Measurements from ENCODE around the gene LGALS4.

DNA sequence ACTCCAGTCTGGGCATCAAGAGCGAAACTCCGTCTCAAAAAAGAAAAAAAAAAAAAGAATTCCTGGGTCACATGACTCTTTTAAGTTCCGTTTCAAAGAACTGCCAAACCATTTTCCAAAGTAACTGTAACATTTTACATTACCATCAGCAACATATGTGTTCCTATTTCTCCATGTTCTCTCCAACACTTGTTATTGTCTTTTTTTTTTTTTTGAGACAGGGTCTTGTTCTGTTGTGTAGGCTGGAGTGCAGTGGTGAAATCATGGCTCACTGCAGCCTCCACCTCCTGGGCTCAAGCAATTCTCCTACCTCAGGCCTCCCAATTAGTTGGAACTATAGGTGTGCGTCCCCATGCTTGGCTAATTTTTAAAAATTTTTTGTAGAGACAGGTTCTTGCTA is 17.2 kb downstream of the LGALS4 start:
- TF ChIP-seq, protein P1, sequence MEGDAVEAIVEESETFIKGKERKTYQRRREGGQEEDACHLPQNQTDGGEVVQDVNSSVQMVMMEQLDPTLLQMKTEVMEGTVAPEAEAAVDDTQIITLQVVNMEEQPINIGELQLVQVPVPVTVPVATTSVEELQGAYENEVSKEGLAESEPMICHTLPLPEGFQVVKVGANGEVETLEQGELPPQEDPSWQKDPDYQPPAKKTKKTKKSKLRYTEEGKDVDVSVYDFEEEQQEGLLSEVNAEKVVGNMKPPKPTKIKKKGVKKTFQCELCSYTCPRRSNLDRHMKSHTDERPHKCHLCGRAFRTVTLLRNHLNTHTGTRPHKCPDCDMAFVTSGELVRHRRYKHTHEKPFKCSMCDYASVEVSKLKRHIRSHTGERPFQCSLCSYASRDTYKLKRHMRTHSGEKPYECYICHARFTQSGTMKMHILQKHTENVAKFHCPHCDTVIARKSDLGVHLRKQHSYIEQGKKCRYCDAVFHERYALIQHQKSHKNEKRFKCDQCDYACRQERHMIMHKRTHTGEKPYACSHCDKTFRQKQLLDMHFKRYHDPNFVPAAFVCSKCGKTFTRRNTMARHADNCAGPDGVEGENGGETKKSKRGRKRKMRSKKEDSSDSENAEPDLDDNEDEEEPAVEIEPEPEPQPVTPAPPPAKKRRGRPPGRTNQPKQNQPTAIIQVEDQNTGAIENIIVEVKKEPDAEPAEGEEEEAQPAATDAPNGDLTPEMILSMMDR (IDR thresholded peaks at IDR 0.05): no peak
- no peak for TF ChIP-seq POLR2A (IDR thresholded peaks at IDR 0.05)

Data from right lobe of liver (tissue), 4 donors.